Measurements from ENCODE around the gene GPATCH2L.

GRCh38 chr14:76129851-76130576 is 21.7 kb upstream of the GPATCH2L start:
- TF ChIP-seq CTCF (optimal IDR thresholded peaks at IDR 0.05 in 1 of 3, IDR thresholded peaks at IDR 0.05 in 1 of 3, conservative IDR thresholded peaks at IDR 0.05 in 1 of 3; ENCODE audit: extremely low read depth in 1 of 3, insufficient read depth in 2 of 3, low read length in 3 of 3) (no peak), EZH2 (IDR thresholded peaks at IDR 0.05; ENCODE audit: low read length) (no peak)
